Stimulated activated CD8-positive, alpha-beta memory T cell treated with anti-CD3 and anti-CD28 coated beads, Interleukin-15, amount 100 ng/mL, for 4 hours (primary cell): Measurements from ENCODE around the gene WNT5A.

Source experiments
- DNase-seq, 2 donors: peaks; one replicate each; pipeline ENCODE4 v3.0.0-alpha.2; 2020; ENCODE audit warnings: low read depth in 2 of 2

WNT5A gene

GRCh38 chr3:55481744-55482495 lies 5.2 kb downstream of the WNT5A start:
- DNase-seq: no peak

GRCh38 chr3:55480911-55481743 lies 6.0 kb downstream of the WNT5A start:
- no peak for DNase-seq

GRCh38 chr3:55477306-55478303 lies 9.5 kb downstream of the WNT5A start:
- no peak for DNase-seq

GRCh38 chr3:55476515-55476914 lies 10.6 kb downstream of the WNT5A start:
- no peak for DNase-seq

GRCh38 chr3:55474213-55474632 lies 12.9 kb downstream of the WNT5A start:
- DNase-seq: no peak

GRCh38 chr3:55473788-55474187 lies 13.3 kb downstream of the WNT5A start:
- no peak for DNase-seq

GRCh38 chr3:55471522-55472280 lies 15.4 kb downstream of the WNT5A start:
- DNase-seq: no peak

GRCh38 chr3:55471084-55471483 lies 16.0 kb downstream of the WNT5A start:
- DNase-seq: no peak

- DNase-seq: no peak
These were observed 17.1 kb downstream of the WNT5A start for GRCh38 chr3:55469957-55470526.

GRCh38 chr3:55468251-55468650 lies 18.9 kb downstream of the WNT5A start:
- DNase-seq: no peak

GRCh38 chr3:55467099-55467498 lies 20.0 kb downstream of the WNT5A start:
- no peak for DNase-seq

GRCh38 chr3:55466526-55466925 lies 20.6 kb downstream of the WNT5A start:
- no peak for DNase-seq

- no peak for DNase-seq
These were observed 25.2 kb downstream of the WNT5A start for GRCh38 chr3:55461896-55462295.

- DNase-seq: no peak
These were observed 27.3 kb downstream of the WNT5A start for GRCh38 chr3:55459838-55460237.

GRCh38 chr3:55458181-55458790 lies 28.8 kb downstream of the WNT5A start:
- no peak for DNase-seq

GRCh38 chr3:55455915-55456314 lies 31.2 kb downstream of the WNT5A start:
- DNase-seq: no peak

GRCh38 chr3:55454611-55455010 lies 32.5 kb downstream of the WNT5A start:
- DNase-seq: no peak

- no peak for DNase-seq
These were observed 33.1 kb downstream of the WNT5A start for GRCh38 chr3:55453886-55454496.

GRCh38 chr3:55452886-55453285 lies 34.2 kb downstream of the WNT5A start:
- DNase-seq: no peak

GRCh38 chr3:55449527-55449926 lies 37.6 kb downstream of the WNT5A start:
- DNase-seq: no peak
